OCI-LY3 (cell line): ENCODE data around the gene SYPL1.

Source experiments
- EZH2phosphoT487 ChIP-seq: fragments of 200-600 bp; shearing (Covaris generic); IDR thresholded peaks from 2 replicates; pipeline ENCODE4 v1.6.1; 2018; ENCODE audit warnings: antibody characterized with exemption, mixed run types, low read depth
- TF ChIP-seq, protein P1 (sequence below): fragments of 200-600, 300-600 bp; sonication (generic); IDR thresholded peaks from 2 replicates; pipeline ENCODE4 v1.5.1; 2014; ENCODE audit warnings: antibody characterized with exemption, low read length, low read depth

DNA sequence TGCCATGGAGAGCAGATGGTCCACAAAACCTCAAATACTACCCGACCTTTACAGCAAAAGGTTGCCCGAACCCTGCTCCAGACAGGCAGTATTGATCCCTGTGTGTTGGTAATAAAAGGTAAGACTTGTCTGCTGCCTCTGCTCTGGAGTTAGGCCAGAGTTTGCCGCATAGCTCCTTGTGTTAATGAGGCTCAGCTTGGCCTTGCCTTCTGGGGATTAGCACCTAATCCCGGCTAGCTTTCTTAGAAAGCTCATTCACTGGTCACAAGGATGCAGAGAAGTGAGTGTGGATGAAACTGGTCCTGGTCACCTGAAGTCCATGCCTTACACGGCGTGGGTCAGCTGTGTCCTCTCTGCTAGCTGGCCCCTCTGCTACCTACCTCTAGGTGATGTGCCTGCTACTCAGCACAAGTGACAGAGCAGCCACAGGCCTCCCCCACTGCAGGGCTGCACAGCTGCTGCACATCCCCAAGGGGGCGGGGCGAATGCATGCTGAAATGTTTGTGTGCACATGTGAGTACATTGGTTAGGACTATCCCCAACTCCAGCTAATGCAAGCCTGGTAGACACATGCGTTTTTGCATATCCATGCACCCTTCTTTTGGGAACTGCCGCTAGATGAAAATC, 31.7 kb upstream of the SYPL1 start:
- TF ChIP-seq, protein P1, sequence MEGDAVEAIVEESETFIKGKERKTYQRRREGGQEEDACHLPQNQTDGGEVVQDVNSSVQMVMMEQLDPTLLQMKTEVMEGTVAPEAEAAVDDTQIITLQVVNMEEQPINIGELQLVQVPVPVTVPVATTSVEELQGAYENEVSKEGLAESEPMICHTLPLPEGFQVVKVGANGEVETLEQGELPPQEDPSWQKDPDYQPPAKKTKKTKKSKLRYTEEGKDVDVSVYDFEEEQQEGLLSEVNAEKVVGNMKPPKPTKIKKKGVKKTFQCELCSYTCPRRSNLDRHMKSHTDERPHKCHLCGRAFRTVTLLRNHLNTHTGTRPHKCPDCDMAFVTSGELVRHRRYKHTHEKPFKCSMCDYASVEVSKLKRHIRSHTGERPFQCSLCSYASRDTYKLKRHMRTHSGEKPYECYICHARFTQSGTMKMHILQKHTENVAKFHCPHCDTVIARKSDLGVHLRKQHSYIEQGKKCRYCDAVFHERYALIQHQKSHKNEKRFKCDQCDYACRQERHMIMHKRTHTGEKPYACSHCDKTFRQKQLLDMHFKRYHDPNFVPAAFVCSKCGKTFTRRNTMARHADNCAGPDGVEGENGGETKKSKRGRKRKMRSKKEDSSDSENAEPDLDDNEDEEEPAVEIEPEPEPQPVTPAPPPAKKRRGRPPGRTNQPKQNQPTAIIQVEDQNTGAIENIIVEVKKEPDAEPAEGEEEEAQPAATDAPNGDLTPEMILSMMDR: no peak
- TF ChIP-seq EZH2phosphoT487: no peak
